H9 (cell line): ENCODE results near the gene INO80B. TPM values are rescaled to one million over a fixed set of nuclear protein-coding genes. Genes with fewer than 3 reads are reported as not detected.

ENCODE experiments used
- DNase-seq: peaks from one replicate; pipeline ENCODE4 v3.0.0-alpha.2; 2017
- H2AFZ ChIP-seq: one replicate; pipeline ENCODE4 v1.6.1; 2013; ENCODE audit warnings: mild to moderate bottlenecking, low read length, control low read depth, moderate library complexity
- H2AK5ac ChIP-seq: 2 replicates; pipeline ENCODE4 v1.6.1; 2013; ENCODE audit warnings: low read length, control low read depth, mixed read lengths; ENCODE audit not compliant: insufficient read length
- H2BK120ac ChIP-seq: one replicate; pipeline ENCODE4 v1.6.1; 2013; ENCODE audit warnings: low read depth, mild to moderate bottlenecking, low read length, control low read depth, inconsistent platforms; ENCODE audit not compliant: poor library complexity, severe bottlenecking
- H2BK12ac ChIP-seq: 2 replicates; pipeline ENCODE4 v1.6.1; 2013; ENCODE audit warnings: low read length, control low read depth, mixed read lengths, low read depth; ENCODE audit not compliant: insufficient read length
- H2BK15ac ChIP-seq: 2 replicates; pipeline ENCODE4 v1.6.1; 2013; ENCODE audit warnings: low read depth, low read length, control low read depth
- H2BK20ac ChIP-seq: one replicate; pipeline ENCODE4 v1.6.1; 2013; ENCODE audit warnings: low read depth, mild to moderate bottlenecking, low read length, control low read depth, inconsistent platforms; ENCODE audit not compliant: poor library complexity, severe bottlenecking
- H2BK5ac ChIP-seq: 2 replicates; pipeline ENCODE4 v1.6.1; 2013; ENCODE audit warnings: low read length, control low read depth, mixed read lengths; ENCODE audit not compliant: insufficient read length
- H3K14ac ChIP-seq: 2 replicates; pipeline ENCODE4 v1.6.1; 2013; ENCODE audit warnings: low read length, control low read depth; ENCODE audit not compliant: insufficient read depth
- H3K18ac ChIP-seq: 2 replicates; pipeline ENCODE4 v1.6.1; 2013; ENCODE audit warnings: low read depth, mild to moderate bottlenecking, mixed read lengths, low read length, control low read depth; ENCODE audit not compliant: insufficient read length
- H3K23ac ChIP-seq: 2 replicates; pipeline ENCODE4 v1.6.1; 2013; ENCODE audit warnings: low read length, control low read depth, mixed read lengths, low read depth; ENCODE audit not compliant: insufficient read length
- H3K23me2 ChIP-seq: 2 replicates; pipeline ENCODE4 v1.6.1; 2013; ENCODE audit warnings: low read depth, mild to moderate bottlenecking, mixed read lengths, low read length, control low read depth; ENCODE audit not compliant: insufficient read length, poor library complexity, severe bottlenecking
- H3K27ac ChIP-seq: 2 replicates; pipeline ENCODE4 v1.5.1; 2013; ENCODE audit warnings: low read length, control low read depth, mixed read lengths, low read depth; ENCODE audit not compliant: insufficient read length
- H3K27me3 ChIP-seq: 2 replicates; pipeline ENCODE4 v1.6.1; 2013; ENCODE audit warnings: low read length, control low read depth, inconsistent platforms; ENCODE audit not compliant: insufficient read depth
- H3K4ac ChIP-seq: 2 replicates; pipeline ENCODE4 v1.6.1; 2013; ENCODE audit warnings: low read depth, mild to moderate bottlenecking, control low read depth, inconsistent platforms, low read length, moderate library complexity
- H3K4me1 ChIP-seq: 2 replicates; pipeline ENCODE4 v1.6.1; 2013; ENCODE audit warnings: low read length, control low read depth, inconsistent platforms; ENCODE audit not compliant: insufficient read depth
- H3K4me2 ChIP-seq: 2 replicates; pipeline ENCODE4 v1.6.1; 2013; ENCODE audit warnings: low read length, control low read depth, mixed read lengths; ENCODE audit not compliant: insufficient read length, insufficient read depth
- H3K56ac ChIP-seq: 2 replicates; pipeline ENCODE4 v1.6.1; 2013; ENCODE audit warnings: low read depth, mild to moderate bottlenecking, mixed read lengths, low read length, control low read depth; ENCODE audit not compliant: insufficient read length
- H3K79me1 ChIP-seq: 2 replicates; pipeline ENCODE4 v1.6.1; 2013; ENCODE audit warnings: low read depth, mild to moderate bottlenecking, moderate library complexity, low read length, control low read depth, inconsistent platforms; ENCODE audit not compliant: insufficient read depth, poor library complexity, severe bottlenecking
- H3K79me2 ChIP-seq: 2 replicates; pipeline ENCODE4 v1.6.1; 2013; ENCODE audit warnings: low read length, control low read depth, inconsistent platforms; ENCODE audit not compliant: insufficient read depth
- H3K9ac ChIP-seq: 2 replicates; pipeline ENCODE4 v1.6.1; 2013; ENCODE audit warnings: low read length, control low read depth, mixed read lengths; ENCODE audit not compliant: insufficient read length; ENCODE audit errors: extremely low read depth
- H3K9me3 ChIP-seq: one replicate; pipeline ENCODE4 v1.6.1; 2013; ENCODE audit warnings: low read depth, low read length, inconsistent platforms; ENCODE audit not compliant: control insufficient read depth
- H3T11ph ChIP-seq: one replicate; pipeline ENCODE4 v1.6.1; 2013; ENCODE audit warnings: mild to moderate bottlenecking, low read length, control low read depth, inconsistent platforms
- H4K20me1 ChIP-seq: one replicate; pipeline ENCODE4 v1.6.1; 2013; ENCODE audit not compliant: control insufficient read depth, insufficient read length, insufficient read depth
- H4K5ac ChIP-seq: 2 replicates; pipeline ENCODE4 v1.6.1; 2013; ENCODE audit warnings: low read depth, mild to moderate bottlenecking, mixed read lengths, low read length, control low read depth; ENCODE audit not compliant: insufficient read length
- H4K8ac ChIP-seq: replicated peaks from 2 replicates; pipeline ENCODE4 v1.6.1; 2013; ENCODE audit warnings: low read length, control low read depth, mixed read lengths, low read depth; ENCODE audit not compliant: insufficient read length
- H4K91ac ChIP-seq: 2 replicates; pipeline ENCODE4 v1.6.1; 2013; ENCODE audit warnings: low read depth, mild to moderate bottlenecking, moderate library complexity, mixed read lengths, low read length, control low read depth; ENCODE audit not compliant: insufficient read length
- H3K27ac Mint-ChIP-seq, 3 experiments: 2 replicates in 2 of 3; 3 replicates in 1 of 3; pipeline ENCODE4 v1.8.0; 2020 to 2021; ENCODE audit warnings: mixed read lengths in 3 of 3, mild to moderate bottlenecking in 1 of 3, moderate library complexity in 1 of 3
- H3K27me3 Mint-ChIP-seq: 2 replicates; pipeline ENCODE4 v1.8.0; 2021; ENCODE audit warnings: low read depth, mild to moderate bottlenecking, moderate library complexity, mixed read lengths
- H3K36me3 Mint-ChIP-seq, 3 experiments: 2 replicates in 2 of 3; 3 replicates in 1 of 3; pipeline ENCODE4 v1.8.0; 2020 to 2021; ENCODE audit warnings: low read depth in 3 of 3, mixed read lengths in 3 of 3; ENCODE audit not compliant: insufficient read depth in 1 of 3
- H3K4me1 Mint-ChIP-seq, 2 experiments: 2 replicates each; pipeline ENCODE4 v1.8.0; 2020; ENCODE audit warnings: mixed read lengths in 2 of 2
- H3K4me3 Mint-ChIP-seq, 2 experiments: 2 replicates in 1 of 2; 3 replicates in 1 of 2; pipeline ENCODE4 v1.8.0; 2020 to 2021; ENCODE audit warnings: mild to moderate bottlenecking in 2 of 2, mixed read lengths in 2 of 2, moderate library complexity in 1 of 2
- H3K9me3 Mint-ChIP-seq, 2 experiments: 2 replicates in 1 of 2; 3 replicates in 1 of 2; pipeline ENCODE4 v1.8.0; 2020; ENCODE audit warnings: mild to moderate bottlenecking in 2 of 2, mixed read lengths in 2 of 2, moderate library complexity in 1 of 2
- CTCF ChIP-seq: fragments of 200-600 bp; sonication (generic); conservative IDR thresholded peaks from 3 replicates; pipeline ENCODE4 v1.8.0; 2021; ENCODE audit warnings: antibody characterized with exemption, mild to moderate bottlenecking
- WGBS: extraction: QIAGEN DNeasy Blood & Tissue Kit; methylation state at CpG from one replicate; pipeline ENCODE4 v1.1.7; 2013; ENCODE audit warnings: missing lambda C conversion rate, low lambda C conversion rate, mixed read lengths; ENCODE audit not compliant: insufficient read length; ENCODE audit errors: extremely low coverage; 5-methylcytosine and 5-hydroxymethylcytosine counted together
- total RNA-seq: library from RNA; stranded (reverse); gene quantifications from 2 replicates; pipeline ENCODE4 v1.2.1, GENCODE V29; 2021

The INO80B gene
- total RNA-seq, 1 experiment from 2014 or later = 17.6 TPM

GRCh38 chr2:74418312-74418711, 36.6 kb upstream of the INO80B start:
- TF ChIP-seq CTCF = no peak
- Histone ChIP-seq H3K4ac (no peak overlapping the region), H3T11ph (no peak overlapping the region), H3K79me1 (no peaks in the 10 kb centered on the region), H3K14ac (no peak overlapping the region), H3K23ac (no peak overlapping the region), H3K4me2 (no peak overlapping the region), H4K5ac (no peak overlapping the region), H3K27me3 (no peaks in the 10 kb centered on the region), H2BK20ac (no peak overlapping the region), H3K18ac (no peak overlapping the region), H3K27ac (no peak overlapping the region), H2BK15ac (no peak overlapping the region), H2AFZ (no peak overlapping the region), H2BK12ac (no peak overlapping the region), H2BK120ac (no peak overlapping the region), H3K23me2 (peaks cover 9% of the 10 kb centered on the region), H3K9ac (no peak overlapping the region), H2AK5ac (no peak overlapping the region), H3K4me1 (no peaks in the 10 kb centered on the region), H4K20me1 (no peaks in the 10 kb centered on the region), H2BK5ac (no peak overlapping the region), H3K56ac (no peak overlapping the region), H3K9me3 (no peaks in the 10 kb centered on the region), H4K8ac (no peak overlapping the region), H3K79me2 (no peaks in the 10 kb centered on the region), H4K91ac (no peak overlapping the region)
- WGBS = no CpG with 5 or more reads among the region's 27 CpGs
- Mint-ChIP-seq H3K9me3 (no peaks in the 10 kb centered on the region; a peak in 1 of 5 replicates), H3K27me3 (peaks cover 35% of the 10 kb centered on the region), H3K36me3 (peaks cover 0 to 7% (median 0%) of the 10 kb centered on the region in 3 experiments; a peak in 6 of 7 replicates), H3K4me1 (peaks cover 8 to 25% of the 10 kb centered on the region in 2 experiments), H3K27ac (no peak overlapping the region), H3K4me3 (no peak overlapping the region)
- DNase-seq = no peak
